ENCODE data around the gene SLC13A4. TPM values are rescaled to one million over a fixed set of nuclear protein-coding genes. Genes with fewer than 3 reads are reported as not detected.

Gene SLC13A4
- polyA plus RNA-seq, 1 donor (not counting 4 experiments of a cell fraction or from before 2014, with no cell fraction given): 0.12 TPM

- dilution Hi-C loops (cut with MboI; ENCODE audit: extremely low pct_ligation_motif_present, low sequenced_read_pairs): no loop called here
- no peak overlapping the region for H3K9ac ChIP-seq (ENCODE audit: control insufficient read depth, extremely low read depth, insufficient read depth, low read length)
- TF ChIP-seq EZH2 (IDR thresholded peaks at IDR 0.05; ENCODE audit: low read length) (no peak), CTCF (optimal IDR thresholded peaks at IDR 0.05 in 1 of 3, IDR thresholded peaks at IDR 0.05 in 1 of 3, conservative IDR thresholded peaks at IDR 0.05 in 1 of 3; ENCODE audit: extremely low read depth in 1 of 3, insufficient read depth in 2 of 3, low read length in 3 of 3) (no peak)
- no peaks in the 10 kb centered on the region for H3K79me2 ChIP-seq (ENCODE audit: control insufficient read depth, insufficient read depth, low read length)
- H4K20me1 ChIP-seq (ENCODE audit: control insufficient read depth, extremely low read depth, insufficient read depth, low read length): no peaks in the 10 kb centered on the region
- H3K4me2 ChIP-seq (ENCODE audit: control insufficient read depth, extremely low read depth, insufficient read depth, low read depth, low read length): peak overlapping the region; percentile 72
- no peak overlapping the region for H3K27ac ChIP-seq (ENCODE audit: control insufficient read depth, insufficient read depth, low read length)
- peaks cover 26% of the 10 kb centered on the region for H3K4me1 ChIP-seq (ENCODE audit: control insufficient read depth, extremely low read depth, insufficient read depth, low read length)
- no peak for FAIRE-seq
- H3K27me3 ChIP-seq (ENCODE audit: control insufficient read depth, extremely low read depth, insufficient read depth, low read length): no peaks in the 10 kb centered on the region
- H3K9me3 ChIP-seq (ENCODE audit: control insufficient read depth, low read depth, low read length): no peaks in the 10 kb centered on the region
- DNase-seq (ENCODE audit: low read depth, low spot score): no peak
- peak overlapping the region in 1 of 3 experiments; percentile 5 for H3K4me3 ChIP-seq (ENCODE audit: control insufficient read depth in 2 of 3, extremely low read depth in 1 of 3, insufficient read depth in 2 of 3, low read depth in 1 of 3, low read length in 3 of 3)
- no peaks in the 10 kb centered on the region for H3K9me1 ChIP-seq (ENCODE audit: control insufficient read depth, extremely low read depth, insufficient read depth, low read length)
- H2AFZ ChIP-seq (ENCODE audit: control insufficient read depth, low read length): peak overlapping the region; percentile 72
- H3K36me3 ChIP-seq (ENCODE audit: control insufficient read depth in 2 of 2, extremely low read depth in 1 of 2, insufficient read depth in 2 of 2, low read length in 2 of 2): no peaks in the 10 kb centered on the region
Observed at GRCh38 chr7:135757719-135758411, 29.9 kb upstream of the SLC13A4 start.

- H3K27me3 ChIP-seq (ENCODE audit: control insufficient read depth, extremely low read depth, insufficient read depth, low read length): no peaks in the 10 kb centered on the region
- no peak overlapping the region for H3K9ac ChIP-seq (ENCODE audit: control insufficient read depth, extremely low read depth, insufficient read depth, low read length)
- peak overlapping the region; percentile 59 for H2AFZ ChIP-seq (ENCODE audit: control insufficient read depth, low read length)
- no peak overlapping the region for H3K4me2 ChIP-seq (ENCODE audit: control insufficient read depth, extremely low read depth, insufficient read depth, low read depth, low read length)
- TF ChIP-seq CTCF (optimal IDR thresholded peaks at IDR 0.05 in 1 of 3, IDR thresholded peaks at IDR 0.05 in 1 of 3, conservative IDR thresholded peaks at IDR 0.05 in 1 of 3; ENCODE audit: extremely low read depth in 1 of 3, insufficient read depth in 2 of 3, low read length in 3 of 3): no peak
- no peak for TF ChIP-seq EZH2 (IDR thresholded peaks at IDR 0.05; ENCODE audit: low read length)
- dilution Hi-C loops (cut with MboI; ENCODE audit: extremely low pct_ligation_motif_present, low sequenced_read_pairs): no loop called here
- H4K20me1 ChIP-seq (ENCODE audit: control insufficient read depth, extremely low read depth, insufficient read depth, low read length): no peaks in the 10 kb centered on the region
- no peaks in the 10 kb centered on the region for H3K36me3 ChIP-seq (ENCODE audit: control insufficient read depth in 2 of 2, extremely low read depth in 1 of 2, insufficient read depth in 2 of 2, low read length in 2 of 2)
- no peaks in the 10 kb centered on the region for H3K9me3 ChIP-seq (ENCODE audit: control insufficient read depth, low read depth, low read length)
- no peaks in the 10 kb centered on the region for H3K79me2 ChIP-seq (ENCODE audit: control insufficient read depth, insufficient read depth, low read length)
- no peaks in the 10 kb centered on the region for H3K9me1 ChIP-seq (ENCODE audit: control insufficient read depth, extremely low read depth, insufficient read depth, low read length)
- no peak for FAIRE-seq
- H3K4me1 ChIP-seq (ENCODE audit: control insufficient read depth, extremely low read depth, insufficient read depth, low read length): peaks cover 17% of the 10 kb centered on the region
- no peak for DNase-seq (ENCODE audit: low read depth, low spot score)
- no peak overlapping the region for H3K27ac ChIP-seq (ENCODE audit: control insufficient read depth, insufficient read depth, low read length)
- no peak overlapping the region for H3K4me3 ChIP-seq (ENCODE audit: control insufficient read depth in 2 of 3, extremely low read depth in 1 of 3, insufficient read depth in 2 of 3, low read depth in 1 of 3, low read length in 3 of 3)
Observed at GRCh38 chr7:135756191-135756590, 28.2 kb upstream of the SLC13A4 start.

Data from keratinocyte (primary cell).